GM15510 (cell line): ENCODE results near the gene TUBGCP3.

Experiments
- POLR2A ChIP-seq: IDR thresholded peaks from 3 replicates; pipeline ENCODE4 v1.6.1; 2011; ENCODE audit warnings: borderline replicate concordance; ENCODE audit not compliant: insufficient read length; ENCODE audit errors: extremely low read depth

The TUBGCP3 gene

GRCh38 chr13:112619730-112620631 is 32.0 kb upstream of the TUBGCP3 start:
- no peak for TF ChIP-seq POLR2A

GRCh38 chr13:112618501-112618900 is 30.5 kb upstream of the TUBGCP3 start:
- TF ChIP-seq POLR2A, result no peak

GRCh38 chr13:112617754-112618375 is 29.9 kb upstream of the TUBGCP3 start:
- no peak for TF ChIP-seq POLR2A

GRCh38 chr13:112616586-112617362 is 28.8 kb upstream of the TUBGCP3 start:
- TF ChIP-seq POLR2A, result no peak

- TF ChIP-seq POLR2A, result no peak
Measured at GRCh38 chr13:112615391-112615790, 27.4 kb upstream of the TUBGCP3 start.

- no peak for TF ChIP-seq POLR2A
Measured at GRCh38 chr13:112614835-112615234, 26.9 kb upstream of the TUBGCP3 start.

GRCh38 chr13:112608212-112608611 is 20.3 kb upstream of the TUBGCP3 start:
- TF ChIP-seq POLR2A, result no peak

GRCh38 chr13:112606109-112607001 is 18.4 kb upstream of the TUBGCP3 start:
- TF ChIP-seq POLR2A, result no peak

- no peak for TF ChIP-seq POLR2A
Measured at GRCh38 chr13:112605531-112605990, 17.6 kb upstream of the TUBGCP3 start.

GRCh38 chr13:112603641-112604225 is 15.8 kb upstream of the TUBGCP3 start:
- no peak for TF ChIP-seq POLR2A

- TF ChIP-seq POLR2A, result no peak
Measured at GRCh38 chr13:112602189-112602588, 14.2 kb upstream of the TUBGCP3 start.

GRCh38 chr13:112601371-112601770 is 13.4 kb upstream of the TUBGCP3 start:
- no peak for TF ChIP-seq POLR2A

- no peak for TF ChIP-seq POLR2A
Measured at GRCh38 chr13:112596235-112596634, 8.3 kb upstream of the TUBGCP3 start.

- TF ChIP-seq POLR2A, result no peak
Measured at GRCh38 chr13:112592647-112593046, 4.7 kb upstream of the TUBGCP3 start.
